Hippocampal formation (tissue), 2 donors: ENCODE data around the gene PPFIBP2.

Experiments used
- DNase-seq, 2 donors: peaks; one replicate each; lab custom pipeline; 2025; lab: John Stamatoyannopoulos, UW

Gene PPFIBP2

DNA sequence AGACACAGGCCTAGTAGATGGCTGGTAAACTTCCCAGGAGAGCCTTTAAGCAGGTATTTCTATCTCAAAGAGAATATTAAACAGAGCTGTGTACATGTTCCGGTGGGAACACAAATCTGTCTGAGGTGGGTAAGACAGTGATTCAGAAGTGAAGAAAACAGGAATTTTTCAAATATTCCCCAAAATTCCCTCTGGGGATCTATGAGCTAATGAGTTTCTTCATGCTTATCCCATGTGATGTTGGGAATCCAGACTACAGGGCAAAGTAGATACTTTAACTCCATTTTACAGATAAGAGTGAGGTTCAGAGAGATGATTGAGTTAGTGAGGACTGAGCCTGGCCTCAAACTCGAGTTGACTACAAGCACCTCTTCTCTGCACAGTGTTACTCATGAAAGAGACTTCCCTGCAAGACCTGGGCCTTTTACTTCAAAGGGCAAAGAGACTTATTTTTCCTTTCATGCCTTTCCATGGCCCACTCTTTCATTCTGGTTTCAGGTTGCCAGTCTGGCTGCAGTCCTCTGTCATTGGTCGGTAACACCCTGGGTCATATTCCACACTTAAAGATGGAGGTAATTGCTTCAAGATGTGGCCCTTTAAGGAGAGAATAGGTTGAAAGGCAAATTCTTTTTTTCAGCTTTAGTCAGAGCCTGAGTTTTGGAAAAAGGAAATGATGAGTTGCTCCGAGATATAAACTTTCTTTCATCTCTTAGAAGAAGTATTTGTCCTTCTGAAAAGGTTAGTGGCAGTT is 89.4 kb downstream of the PPFIBP2 start:
- DNase-seq, result no peak

DNA sequence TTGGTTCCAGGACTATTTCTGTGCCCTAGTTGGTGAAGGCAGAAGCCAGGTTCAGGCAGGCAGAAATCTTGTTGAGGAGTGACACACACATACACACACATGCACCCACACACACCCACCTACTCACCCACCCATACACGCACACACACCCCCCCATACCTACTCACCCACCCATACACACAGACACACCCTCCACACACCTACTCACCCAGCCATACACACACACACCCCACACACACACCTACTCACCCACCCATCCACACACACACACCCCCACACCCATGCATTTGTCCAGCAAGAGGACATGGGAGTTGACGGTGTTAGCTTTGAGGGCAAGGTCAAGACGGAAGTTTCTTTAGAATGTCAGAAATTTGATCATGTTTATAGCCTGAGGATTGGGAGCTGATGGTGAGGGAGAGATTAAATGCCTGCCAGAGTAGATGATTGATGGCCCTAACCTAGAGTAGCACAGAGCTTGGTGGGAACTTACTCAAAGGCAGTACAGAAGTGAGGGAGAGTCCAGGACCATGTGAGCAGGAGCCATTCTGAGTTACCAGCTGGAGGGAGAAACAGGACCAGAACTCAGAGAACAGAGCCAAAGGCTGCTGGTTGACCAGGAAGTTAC is 90.6 kb downstream of the PPFIBP2 start:
- no peak for DNase-seq

DNA sequence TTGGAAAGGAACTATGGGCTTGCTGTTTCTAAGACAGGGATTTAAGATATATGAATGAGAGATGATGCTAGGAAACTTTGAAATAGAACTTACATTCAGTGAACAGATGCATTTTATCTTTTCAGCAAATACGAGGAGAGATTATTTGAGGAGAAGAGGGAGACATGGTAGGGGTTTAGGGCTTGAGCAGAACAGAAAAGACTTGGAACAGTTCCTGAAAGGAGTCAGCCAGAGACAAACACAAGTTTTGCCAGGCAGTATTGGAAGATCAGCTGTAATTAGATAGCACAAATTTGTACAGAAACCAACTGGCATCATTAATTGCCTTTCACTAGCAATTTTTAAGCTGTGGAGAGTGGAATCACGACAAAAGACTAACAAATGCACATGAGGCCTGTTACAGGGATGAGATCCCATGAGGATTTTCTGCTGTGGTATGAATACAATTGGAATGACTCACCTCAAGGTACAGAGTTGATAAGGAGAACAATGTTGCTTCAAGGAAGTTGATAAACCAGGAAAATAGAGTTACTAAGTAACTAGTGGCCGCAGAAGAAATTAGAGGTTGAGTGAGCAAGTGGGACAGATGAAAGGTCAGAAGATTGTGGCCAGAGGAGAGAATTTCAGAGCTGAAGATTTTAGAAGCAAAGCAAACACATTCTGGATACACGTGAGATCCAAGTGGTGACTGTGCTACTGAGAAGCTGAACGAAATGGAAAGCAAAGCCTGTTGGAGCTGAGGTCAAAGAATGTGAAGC is 91.6 kb downstream of the PPFIBP2 start:
- DNase-seq, result no peak

- no peak for DNase-seq
These were observed 92.7 kb downstream of the PPFIBP2 start for GRCh38 chr11:7606496-7606895.

GRCh38 chr11:7609015-7609414 is 95.2 kb downstream of the PPFIBP2 start:
- no peak for DNase-seq

DNA sequence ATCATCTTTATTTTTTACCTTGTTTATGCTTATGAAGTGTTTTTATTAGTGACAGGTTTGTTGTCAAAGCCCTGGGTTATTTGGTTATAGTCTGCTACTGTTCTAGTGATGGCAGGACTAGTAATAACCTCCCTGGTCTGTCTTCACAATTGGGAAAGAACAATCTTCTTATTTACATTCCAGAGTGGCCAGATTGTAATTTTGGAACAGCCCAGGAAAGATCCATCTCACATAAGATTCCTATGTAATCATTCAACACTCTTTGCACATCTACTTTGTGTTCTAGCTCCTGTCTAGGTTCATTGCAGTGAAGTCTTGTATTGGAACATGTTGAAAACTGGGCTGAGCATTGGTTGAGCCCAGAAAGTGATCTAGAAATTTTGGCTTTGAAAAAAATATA is 95.7 kb downstream of the PPFIBP2 start:
- no peak for DNase-seq

GRCh38 chr11:7610393-7610792 is 96.6 kb downstream of the PPFIBP2 start:
- no peak for DNase-seq

DNA sequence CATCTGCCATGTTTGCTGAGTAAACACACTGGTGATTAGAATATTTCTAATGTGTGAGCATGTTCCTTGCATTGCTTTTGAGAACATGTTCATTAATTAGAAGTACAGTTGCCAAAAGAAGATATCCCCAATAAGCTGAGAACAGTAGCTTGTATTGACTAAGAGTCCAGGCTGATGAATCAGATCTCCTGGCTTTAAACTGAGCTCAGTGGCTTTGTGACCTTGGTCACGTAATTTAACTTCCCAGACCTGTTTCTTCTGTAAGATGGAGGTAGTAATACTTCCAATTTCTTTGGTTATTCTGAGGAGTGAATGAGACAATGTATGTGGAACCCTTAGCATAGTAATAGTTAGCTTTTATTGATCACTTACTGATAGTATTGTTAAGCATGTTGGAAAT is 97.6 kb downstream of the PPFIBP2 start:
- DNase-seq, result no peak

DNA sequence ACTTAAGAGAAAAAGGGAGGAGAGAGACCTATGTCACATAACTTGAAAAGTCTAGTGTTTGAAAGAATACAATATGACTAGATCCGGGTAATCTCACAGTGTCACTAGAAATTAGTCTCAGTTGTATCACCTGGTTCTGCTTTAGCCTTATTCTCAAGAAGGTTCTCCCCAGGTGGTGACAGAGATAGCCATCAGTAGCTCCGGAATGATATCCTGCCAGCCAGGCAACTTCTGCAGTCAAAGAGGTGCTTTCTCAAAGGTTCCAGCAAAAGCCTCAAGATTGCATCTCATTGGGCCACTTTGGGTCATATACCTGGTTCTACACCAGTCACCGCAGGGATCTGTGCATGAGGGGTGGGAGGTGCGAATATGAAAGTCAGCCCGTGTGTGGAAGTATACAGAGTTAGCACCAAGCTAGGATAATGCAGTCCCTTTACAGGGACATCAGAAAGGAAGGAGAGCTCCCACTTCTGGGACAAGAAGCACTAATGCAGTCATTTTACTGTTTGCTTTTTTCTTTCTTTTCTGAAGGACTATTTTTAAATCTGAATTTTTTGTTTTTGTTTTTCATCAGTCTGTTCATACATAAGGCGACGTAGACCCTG is 98.4 kb downstream of the PPFIBP2 start:
- DNase-seq, result no peak

DNA sequence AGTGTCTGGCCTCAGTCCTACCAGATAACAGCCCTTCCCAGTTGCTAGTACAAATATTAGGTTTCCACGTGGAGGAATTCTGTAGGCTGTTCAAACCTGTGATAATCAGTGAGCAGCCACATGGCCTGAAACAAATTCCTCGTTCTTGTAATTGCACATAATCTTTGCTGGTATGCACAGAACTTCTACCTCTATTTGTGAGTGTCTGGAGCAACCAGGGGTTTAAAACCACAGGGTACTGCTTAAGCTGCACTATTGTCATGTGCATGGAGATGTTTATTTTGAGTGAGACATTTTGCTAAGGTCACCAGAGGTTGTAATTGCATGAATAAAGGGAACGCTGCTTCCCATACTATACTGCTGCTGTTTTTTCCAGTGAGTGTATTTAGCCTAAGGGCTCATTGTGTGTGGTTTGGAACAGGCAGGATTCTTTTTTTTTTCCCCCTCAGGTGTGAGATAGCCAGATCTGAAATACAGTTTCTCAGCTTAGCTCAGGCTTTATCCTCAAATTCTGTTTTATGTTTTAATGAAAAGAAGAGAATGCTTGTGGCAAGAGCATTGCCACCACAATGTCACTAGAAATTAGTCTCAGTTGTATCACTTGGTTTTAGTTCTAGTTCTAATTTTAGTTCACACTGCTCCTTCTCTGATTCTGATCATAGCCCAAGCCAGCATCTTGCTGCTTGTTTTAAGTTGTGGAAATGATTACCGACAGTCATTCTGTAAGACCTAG is 99.0 kb downstream of the PPFIBP2 start:
- DNase-seq, result no peak

GRCh38 chr11:7613394-7613720 is 99.6 kb downstream of the PPFIBP2 start:
- no peak for DNase-seq

- DNase-seq, result no peak
These were observed 100.9 kb downstream of the PPFIBP2 start for GRCh38 chr11:7614656-7615055.

GRCh38 chr11:7617032-7617431 is 103.2 kb downstream of the PPFIBP2 start:
- no peak for DNase-seq

GRCh38 chr11:7619322-7619721 is 105.5 kb downstream of the PPFIBP2 start:
- no peak for DNase-seq

- DNase-seq, result no peak
These were observed 107.3 kb downstream of the PPFIBP2 start for GRCh38 chr11:7621090-7621489.

DNA sequence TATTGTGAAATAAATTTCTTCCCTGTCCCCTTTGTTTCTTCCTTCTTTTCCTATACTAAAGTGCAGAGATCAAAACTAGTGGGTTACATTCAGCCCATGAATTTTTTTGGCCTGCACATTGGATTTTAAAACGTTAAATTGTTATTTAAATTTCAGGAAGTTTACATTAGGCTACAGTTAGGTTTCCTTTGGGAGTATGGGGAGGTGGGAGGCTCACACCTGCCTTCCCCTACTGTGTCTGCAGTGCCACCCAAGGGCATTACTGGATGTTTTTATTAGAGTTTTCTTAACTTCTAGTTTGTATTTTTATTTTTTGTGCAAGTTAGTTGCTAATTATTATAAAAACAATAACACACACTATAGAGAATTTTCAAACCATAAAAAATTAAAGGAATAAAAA is 107.8 kb downstream of the PPFIBP2 start:
- no peak for DNase-seq

GRCh38 chr11:7622721-7623120 is 108.9 kb downstream of the PPFIBP2 start:
- no peak for DNase-seq

DNA sequence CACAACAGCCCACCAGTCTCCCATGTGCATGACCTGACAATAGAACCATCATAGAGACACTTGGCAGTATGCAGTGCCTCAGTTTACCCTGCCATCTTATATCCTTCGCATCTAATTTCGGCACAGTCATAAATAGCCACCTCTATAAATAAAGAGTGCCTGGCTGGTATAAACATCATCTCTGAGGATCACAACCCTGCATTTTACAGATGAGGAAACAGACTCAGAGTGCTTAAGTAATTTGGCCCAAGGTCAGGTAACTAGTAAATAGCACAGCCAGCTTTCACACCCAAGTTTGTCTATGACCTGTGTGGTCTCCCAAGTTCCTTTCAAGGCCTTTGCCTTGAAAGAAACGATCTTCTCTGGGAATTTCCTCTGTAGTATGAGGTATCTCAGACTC is 114.9 kb downstream of the PPFIBP2 start:
- no peak for DNase-seq

DNA sequence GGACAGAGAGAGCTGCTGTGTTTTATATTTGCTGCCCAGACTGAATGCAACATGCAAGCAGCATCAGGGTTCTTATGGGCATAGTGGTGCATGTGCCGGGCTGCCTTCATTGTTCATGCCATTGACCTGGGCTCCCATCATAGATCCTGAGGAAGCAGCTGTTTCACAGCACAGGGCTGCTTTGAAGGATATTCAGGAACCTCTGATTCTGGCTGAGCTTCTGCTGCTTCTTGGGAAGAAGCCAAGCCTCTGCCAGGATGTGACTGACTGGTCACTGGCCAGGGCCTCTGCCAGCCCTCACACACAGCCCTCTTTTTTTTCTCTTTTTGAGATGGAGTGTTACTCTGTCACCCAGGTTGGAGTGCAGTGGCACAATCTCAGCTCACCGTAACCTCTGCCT is 116.2 kb downstream of the PPFIBP2 start:
- DNase-seq, result peak; percentile 27 to 39

GRCh38 chr11:7632211-7632610 is 118.4 kb downstream of the PPFIBP2 start:
- DNase-seq, result no peak

GRCh38 chr11:7635137-7635536 is 121.3 kb downstream of the PPFIBP2 start:
- DNase-seq, result peak; percentile 22 to 85

DNA sequence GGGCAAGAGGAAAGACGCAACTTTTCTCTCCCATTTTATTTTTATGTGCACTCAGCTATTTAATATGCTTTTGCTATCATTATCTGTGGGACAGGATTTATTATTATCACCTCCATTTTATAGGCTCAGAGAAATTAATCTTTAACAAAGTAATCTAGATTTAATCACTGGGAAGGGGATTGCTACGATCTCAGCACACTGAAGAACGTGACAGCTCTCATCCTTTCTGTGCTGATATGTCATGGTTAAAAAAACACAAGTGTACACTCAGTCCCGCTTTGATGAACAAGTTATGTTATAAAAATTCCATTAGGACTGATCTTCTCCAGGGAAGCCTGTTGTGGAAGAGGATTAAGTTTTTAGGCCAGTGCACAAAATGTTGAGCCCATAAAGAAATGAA is 121.9 kb downstream of the PPFIBP2 start:
- DNase-seq, result no peak
